KG1 (cell line): ENCODE data around the gene UROC1.

Experiments used
- DNase-seq: peaks from one replicate; lab custom pipeline; 2025; lab: John Stamatoyannopoulos, UW

Gene UROC1

DNA sequence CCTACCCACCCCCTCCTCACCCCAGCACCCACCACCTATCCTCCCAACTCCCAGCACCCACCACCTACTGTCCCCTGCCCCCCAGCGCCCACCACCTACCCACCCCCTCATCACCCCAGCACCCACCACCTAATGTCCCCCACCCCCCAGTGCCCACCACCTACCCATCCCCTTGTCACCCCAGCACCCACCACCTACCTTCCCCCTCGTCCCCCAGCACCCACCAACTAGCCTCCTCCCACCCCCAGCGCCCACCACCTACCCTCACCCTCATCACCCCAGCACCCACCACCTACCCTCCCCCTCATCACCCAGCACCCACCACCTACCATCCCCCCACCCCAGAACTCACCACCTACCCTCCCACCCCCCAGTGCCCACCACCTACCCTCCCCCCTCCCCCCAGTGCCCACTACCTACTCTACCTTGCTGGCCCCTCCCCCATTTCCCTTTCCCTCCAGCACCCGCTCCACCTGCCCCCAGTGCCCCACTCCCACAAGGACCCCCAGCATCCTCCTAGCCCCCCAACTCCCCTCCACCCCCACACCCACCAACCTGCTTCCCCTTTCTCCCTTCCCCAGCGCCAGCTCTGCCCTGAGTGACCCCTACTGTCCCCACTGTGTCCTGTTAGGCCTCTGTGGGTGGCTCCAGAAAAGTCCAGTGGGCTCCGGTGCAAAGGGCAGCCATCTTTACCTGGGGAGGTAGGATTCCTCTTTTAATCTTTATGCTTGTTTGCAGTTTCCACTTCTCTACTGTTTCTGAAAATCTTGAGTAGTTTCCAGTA, 1.2 kb downstream of the UROC1 start:
- no peak for DNase-seq

DNA sequence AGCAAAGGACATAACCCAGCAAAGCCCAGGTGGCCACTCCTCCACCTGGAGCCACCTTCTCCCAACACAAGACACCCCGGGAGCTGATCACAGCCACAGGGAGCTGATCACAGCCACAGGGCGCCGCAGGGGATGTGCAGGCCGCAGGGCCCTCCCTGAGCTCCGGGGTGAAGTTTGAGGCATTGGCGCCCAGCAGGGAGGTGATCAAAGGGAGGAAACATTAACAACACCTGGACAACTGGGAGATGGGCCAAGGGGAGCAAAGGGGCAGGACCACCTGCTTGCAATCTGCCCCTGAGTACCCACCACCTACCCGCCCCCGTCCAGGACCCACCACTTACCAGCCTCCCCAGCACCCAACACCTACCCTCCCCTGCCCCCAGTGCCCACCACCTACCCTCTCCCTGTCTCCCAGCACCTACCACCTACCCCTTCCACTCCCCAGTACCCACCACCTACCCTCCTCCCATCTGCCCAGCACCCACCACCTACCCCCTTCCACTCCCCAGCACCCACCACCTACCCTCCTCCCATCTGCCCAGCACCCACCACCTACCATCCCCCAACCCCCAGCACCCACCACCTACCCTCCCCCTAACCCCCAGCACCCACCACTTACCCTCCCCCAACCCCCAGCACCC, 2.4 kb downstream of the UROC1 start:
- DNase-seq = no peak

DNA sequence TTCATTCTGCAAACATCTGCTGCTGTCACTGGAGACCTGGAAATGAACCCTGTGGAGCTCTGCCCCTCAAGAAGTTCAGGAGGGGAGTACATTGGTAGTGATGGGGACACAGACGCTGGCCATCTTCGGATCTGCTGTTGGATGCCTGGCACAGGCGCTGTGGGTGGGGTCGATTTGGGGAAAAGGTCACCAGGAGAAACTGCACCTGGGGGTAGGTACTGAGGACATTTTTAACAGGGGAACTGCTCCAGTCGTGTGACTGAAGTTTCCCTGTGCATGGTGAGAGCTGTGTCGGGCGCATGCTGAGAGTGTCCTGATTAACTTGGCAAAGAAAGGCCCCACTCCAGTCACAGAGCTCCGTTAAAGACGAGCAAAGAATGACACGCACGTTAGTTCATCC, 3.4 kb downstream of the UROC1 start:
- no peak for DNase-seq

DNA sequence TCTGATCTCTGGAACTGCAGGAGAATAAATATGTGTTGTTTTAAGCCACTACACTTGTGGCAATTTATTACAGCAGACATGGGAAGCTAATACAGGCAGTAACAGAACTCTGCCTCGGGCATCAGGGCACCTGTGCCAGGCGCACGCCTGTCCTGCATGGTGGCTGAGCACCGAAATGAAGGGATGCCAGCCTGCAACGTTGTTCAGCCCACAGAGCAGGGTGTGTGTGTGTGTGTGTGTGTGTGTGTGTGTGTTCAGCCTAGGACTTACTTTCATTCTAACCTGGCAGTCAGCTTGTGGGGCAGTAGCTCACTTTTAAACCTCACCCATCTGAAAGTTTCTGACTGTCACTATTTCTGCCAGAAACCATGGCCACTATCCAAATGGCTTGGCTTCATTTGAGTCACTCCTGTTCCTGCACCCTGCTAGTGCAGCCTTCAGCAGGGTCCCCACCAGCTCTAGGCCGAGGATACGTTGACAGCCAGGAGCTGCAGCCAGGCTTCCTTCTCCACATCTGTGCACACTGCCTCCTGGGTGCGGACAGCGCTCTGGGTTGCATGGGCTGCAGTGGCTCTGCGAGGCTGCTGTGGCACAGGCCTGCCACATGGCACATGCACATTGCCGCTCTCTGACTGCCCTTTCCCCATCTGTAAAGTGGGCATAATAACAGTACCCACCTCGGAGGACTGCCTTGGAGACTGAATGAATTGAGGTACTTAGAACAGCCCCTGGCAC, 4.5 kb downstream of the UROC1 start:
- no peak for DNase-seq

- no peak for DNase-seq
Measured at GRCh38 chr3:126512026-126512425, 5.5 kb downstream of the UROC1 start.

DNA sequence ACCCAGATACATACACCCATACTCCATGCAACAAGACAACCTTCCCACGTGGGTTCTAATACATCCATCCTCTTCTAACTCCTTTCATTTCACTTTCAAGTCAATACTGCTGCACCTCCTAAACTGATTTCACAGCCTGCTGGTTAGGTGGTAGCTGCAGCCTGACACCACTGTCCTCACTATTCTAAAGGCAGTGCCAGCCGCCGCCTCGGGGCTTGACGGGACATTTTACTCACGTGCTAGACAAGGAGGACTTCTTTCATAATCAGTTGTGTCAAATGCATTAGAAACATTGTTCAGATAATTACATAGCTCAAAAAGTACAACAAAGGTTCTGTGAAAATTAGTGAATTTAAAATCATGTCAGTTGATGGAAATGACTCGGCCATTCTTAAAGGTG, 6.3 kb downstream of the UROC1 start:
- DNase-seq = no peak

- DNase-seq = no peak
Measured at GRCh38 chr3:126510308-126510910, 7.2 kb downstream of the UROC1 start.

DNA sequence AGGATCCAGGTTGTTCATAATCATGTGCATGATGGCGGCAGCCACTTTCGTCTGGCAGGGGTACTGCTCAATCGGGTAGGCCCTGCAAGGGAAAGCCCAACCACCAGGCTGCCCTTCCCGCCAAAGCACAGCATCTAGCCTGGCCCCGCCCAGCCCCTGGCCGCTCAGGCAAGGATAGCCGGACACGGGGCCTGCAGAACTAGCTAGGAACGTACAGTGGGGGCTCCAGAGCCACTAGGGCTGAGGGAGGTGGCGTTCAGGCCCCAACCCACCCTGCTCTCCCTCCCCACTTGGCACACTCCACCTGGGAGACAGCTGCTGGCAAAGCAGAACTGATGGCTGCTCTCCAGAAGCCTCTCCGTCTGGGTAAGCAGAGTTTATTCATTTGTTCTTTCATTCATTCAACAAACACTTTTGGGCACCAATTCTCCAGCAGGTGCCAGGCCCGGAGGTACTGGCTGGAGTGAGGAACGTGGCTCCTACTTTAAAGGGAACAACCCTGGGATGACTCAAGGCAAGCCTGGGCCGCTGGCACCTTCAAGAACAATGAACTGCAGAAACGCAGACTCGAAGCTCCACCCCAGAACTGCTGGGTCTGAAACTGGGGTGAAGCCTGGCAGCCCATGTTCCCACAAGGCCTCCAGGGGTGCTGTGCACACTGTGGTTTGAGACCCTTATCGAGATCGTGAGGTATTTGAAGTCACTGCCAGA, 7.8 kb downstream of the UROC1 start:
- DNase-seq = no peak

DNA sequence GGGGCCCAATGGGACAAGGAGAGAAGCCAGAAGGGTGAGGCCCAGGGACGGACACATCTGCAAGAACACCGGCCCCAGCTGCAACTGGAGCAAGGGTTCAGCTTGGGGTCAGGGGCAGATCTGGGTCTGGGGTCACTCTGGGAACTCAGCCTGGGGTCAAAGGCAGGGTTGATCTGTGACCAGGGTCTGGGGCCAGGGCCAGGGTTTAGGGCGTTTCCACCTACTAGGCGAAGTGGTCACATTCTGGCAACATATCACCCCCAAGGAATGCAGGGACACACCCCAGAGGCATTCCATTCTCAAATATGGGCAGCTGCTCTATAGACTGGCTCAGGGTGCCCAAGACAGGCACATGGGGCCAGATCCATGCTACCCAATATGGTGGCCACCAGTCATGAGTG, 9.0 kb downstream of the UROC1 start:
- DNase-seq = no peak

DNA sequence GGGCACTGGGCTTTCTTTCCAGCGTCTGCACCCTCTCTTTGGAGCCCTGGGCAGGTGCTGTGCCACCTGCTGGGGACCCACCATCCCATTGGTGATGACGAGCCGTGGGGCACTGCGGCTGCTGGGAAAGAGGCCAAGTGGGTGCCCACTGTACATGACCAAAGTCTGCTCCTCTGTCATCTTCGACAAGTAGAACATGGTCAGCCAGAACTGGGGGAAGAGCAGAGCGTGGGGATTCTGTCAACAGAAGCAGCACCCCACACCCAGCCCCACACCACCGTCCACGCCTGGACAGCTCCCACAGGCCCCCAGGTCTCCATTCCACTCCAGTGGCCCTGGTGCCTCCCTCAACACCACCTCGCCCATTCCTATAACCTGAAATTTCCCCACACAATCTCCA, 9.7 kb downstream of the UROC1 start:
- DNase-seq = no peak

DNA sequence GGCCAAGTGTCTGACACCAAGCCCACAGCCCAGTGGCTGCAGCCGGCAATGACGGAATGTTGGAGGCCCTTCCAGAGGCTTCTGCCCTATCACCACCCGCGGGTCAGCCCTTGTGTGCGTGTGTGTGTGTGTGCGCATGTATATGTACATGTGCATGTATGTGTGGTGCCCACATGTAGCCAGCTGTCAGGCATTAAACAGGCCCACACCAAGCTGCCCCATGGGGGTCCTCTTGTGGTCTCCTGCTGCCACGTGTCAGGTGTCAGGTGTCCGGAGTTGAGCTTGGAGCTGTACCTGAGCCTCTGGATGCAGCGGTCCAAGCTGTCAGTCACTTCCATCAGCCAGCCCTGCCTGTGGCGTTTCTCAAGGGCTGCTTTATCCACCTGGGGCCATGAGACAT, 13.9 kb downstream of the UROC1 start:
- no peak for DNase-seq

DNA sequence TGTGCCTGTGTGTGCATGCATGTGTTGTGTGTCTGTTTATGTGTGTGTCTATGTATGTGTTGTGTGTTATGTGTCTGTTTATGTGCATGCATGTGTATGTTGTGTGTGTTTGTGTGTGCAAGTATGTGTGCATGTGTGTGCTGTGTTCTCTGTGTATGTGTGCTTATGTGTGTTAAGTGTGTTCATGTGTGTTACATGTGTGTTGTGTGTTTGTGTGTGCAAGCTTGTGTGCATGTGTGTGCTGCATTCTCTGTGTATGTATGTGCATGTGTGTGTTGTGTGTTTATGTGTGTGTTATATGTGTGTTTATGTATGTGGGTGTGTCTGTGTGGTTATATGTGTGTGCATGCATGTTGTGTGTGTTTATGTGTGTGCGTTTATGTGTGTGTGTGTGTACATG, 14.9 kb downstream of the UROC1 start:
- no peak for DNase-seq

DNA sequence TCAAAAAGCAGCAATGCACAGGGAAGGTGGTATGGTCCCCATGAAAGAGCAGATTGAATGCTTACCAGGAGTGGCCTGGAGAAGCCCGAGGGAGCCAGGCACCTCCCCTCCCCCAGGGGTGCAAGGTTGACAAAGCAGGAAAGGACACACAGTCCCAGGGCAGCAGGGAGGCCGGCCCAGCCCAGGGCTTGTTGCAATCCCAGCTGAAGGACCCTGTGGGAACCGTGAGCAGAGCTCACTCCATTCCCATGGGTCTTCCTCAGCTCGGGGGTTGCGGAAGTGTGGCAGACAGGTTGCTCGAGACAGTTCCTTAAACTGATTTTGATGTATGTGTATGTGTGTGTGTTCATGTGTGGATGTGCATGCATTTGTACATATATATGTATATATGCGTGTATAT, 15.8 kb downstream of the UROC1 start:
- no peak for DNase-seq

DNA sequence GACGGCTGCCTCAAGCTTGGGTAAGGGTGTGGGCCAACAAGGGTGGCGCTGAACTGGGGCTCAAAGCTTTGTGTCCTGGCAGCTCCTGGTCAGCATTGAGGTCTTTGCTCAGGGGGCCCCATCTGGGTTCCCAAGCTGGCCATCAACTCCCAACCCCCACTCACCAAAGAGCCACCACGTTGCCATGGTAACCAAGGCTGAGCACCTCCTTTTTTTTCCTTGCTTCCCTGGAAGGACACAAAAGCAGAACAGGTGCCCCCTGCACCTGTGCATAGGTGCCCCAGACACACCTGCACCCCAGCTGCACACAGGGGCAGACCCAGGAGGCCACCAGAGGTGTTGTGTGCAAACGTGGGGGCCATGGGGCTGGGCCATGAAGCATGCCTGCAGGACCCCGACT, 16.5 kb downstream of the UROC1 start:
- DNase-seq = no peak

DNA sequence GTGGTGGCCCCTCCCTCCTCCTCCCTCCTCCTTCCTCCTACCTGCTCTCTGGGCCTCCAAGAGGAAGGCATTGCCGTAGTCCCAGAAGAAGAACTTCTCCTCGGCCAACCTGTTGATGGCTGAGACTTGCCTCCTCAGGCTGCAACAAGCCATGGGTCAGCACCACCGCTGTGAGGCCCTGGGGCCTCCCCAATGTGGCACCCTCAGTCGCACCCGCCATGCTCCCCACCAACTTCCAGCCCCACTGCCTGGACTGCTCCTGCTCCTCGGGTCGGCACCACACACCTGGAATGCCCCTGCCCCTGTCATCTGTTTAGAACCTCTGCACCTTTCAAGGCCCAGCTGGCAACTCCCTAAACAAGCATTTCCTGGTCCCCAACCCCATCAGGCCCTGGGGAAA, 17.6 kb downstream of the UROC1 start:
- DNase-seq = no peak

GRCh38 chr3:126499401-126499800, 18.2 kb downstream of the UROC1 start:
- DNase-seq = no peak

DNA sequence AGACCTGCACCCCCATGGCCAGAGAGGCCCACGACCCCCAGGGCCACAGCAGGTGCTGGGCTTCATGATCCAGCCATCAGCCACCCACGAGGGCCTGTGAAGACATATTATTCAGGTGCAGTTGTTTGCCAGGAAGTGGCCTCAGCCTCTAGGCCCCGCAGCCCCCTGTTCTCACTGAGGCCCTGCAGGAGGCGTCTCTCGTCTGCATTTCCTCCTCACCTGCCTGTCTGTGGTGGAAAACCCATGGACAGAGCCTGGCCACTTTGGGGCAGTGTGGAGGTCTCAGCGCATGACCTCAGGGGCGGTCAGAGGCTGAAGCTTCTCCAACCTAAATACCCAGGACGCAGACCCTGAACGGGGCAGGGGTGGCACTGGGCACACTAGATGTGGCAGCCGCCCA, 18.6 kb downstream of the UROC1 start:
- DNase-seq = no peak

DNA sequence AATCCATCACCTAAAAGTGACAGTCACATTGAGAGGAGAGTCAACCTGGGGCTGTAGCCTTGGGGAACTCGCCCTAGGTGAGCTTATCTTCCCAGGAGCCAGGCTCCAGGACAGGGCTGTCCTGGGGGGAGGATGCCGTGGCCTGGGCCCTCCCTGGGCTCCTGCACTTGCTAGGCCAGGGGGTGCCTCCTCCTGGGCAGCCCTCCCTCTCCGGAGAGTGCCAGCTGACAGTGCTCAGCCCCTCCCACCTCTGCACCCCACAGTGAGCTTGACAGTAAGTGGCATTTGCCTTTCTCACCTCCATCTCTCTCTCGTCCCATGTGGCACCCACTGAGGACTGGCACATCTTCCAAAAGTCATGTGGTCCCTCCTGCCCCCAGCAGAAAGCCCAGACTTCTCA, 19.1 kb downstream of the UROC1 start:
- no peak for DNase-seq

- no peak for DNase-seq
Measured at GRCh38 chr3:126497956-126498355, 19.6 kb downstream of the UROC1 start.

GRCh38 chr3:126496894-126497850, 20.4 kb downstream of the UROC1 start:
- DNase-seq = no peak

- no peak for DNase-seq
Measured at GRCh38 chr3:126495786-126496185, 21.8 kb downstream of the UROC1 start.
